Liver (tissue), 9 donors: ENCODE data around the gene CPNE5. TPM values are rescaled to one million over a fixed set of nuclear protein-coding genes. Genes with fewer than 3 reads are reported as not detected.
A peak's percentile ranks its signal among the peaks of the same experiment; 100 is the strongest.

ENCODE experiments used
- DNase-seq: peaks from one replicate; pipeline ENCODE4 v3.0.0-alpha.2; 2017; ENCODE audit warnings: low spot score
- H3K27ac ChIP-seq, 2 donors: one replicate each; pipeline ENCODE4 v1.7.0; 2013; ENCODE audit warnings: inconsistent platforms in 2 of 2, low read length in 2 of 2, control low read depth in 1 of 2, low read depth in 1 of 2, mild to moderate bottlenecking in 1 of 2
- H3K27me3 ChIP-seq, 4 donors: one replicate each; pipeline versions ENCODE4 v1.6.1 to v1.7.0; 2013; ENCODE audit warnings: low read length in 3 of 4, inconsistent platforms in 1 of 4, mild to moderate bottlenecking in 1 of 4, moderate library complexity in 1 of 4; ENCODE audit not compliant: control insufficient read depth in 4 of 4, insufficient read depth in 4 of 4
- H3K36me3 ChIP-seq, 4 donors: one replicate each; pipeline versions ENCODE4 v1.6.1 to v1.7.0; 2013; ENCODE audit warnings: low read length in 3 of 4, mild to moderate bottlenecking in 3 of 4, low read depth in 1 of 4, moderate library complexity in 1 of 4; ENCODE audit not compliant: control insufficient read depth in 4 of 4, insufficient read depth in 3 of 4
- H3K4me1 ChIP-seq, 4 donors: one replicate each; pipeline versions ENCODE4 v1.6.1 to v1.7.0; 2013; ENCODE audit warnings: low read length in 3 of 4, mild to moderate bottlenecking in 3 of 4, moderate library complexity in 1 of 4; ENCODE audit not compliant: control insufficient read depth in 4 of 4, insufficient read depth in 4 of 4
- H3K4me3 ChIP-seq, 3 donors: one replicate each; pipeline versions ENCODE4 v1.6.1 to v1.7.0; 2013; ENCODE audit warnings: low read length in 3 of 3, control low read depth in 1 of 3, low read depth in 1 of 3, mild to moderate bottlenecking in 1 of 3
- H3K9ac ChIP-seq, 2 donors: one replicate each; pipeline ENCODE4 v1.7.0; 2013; ENCODE audit warnings: low read length in 2 of 2, mild to moderate bottlenecking in 2 of 2, moderate library complexity in 2 of 2, control low read depth in 1 of 2, low read depth in 1 of 2
- H3K9me3 ChIP-seq, 4 donors: one replicate each; pipeline versions ENCODE4 v1.6.1 to v1.7.0; 2013; ENCODE audit warnings: low read length in 3 of 4; ENCODE audit not compliant: control insufficient read depth in 4 of 4
- ATF3 ChIP-seq: IDR thresholded peaks from 2 replicates; pipeline ENCODE4 v1.6.1; 2016; ENCODE audit warnings: antibody characterized with exemption
- CTCF ChIP-seq: fragments of 150-350 bp; IDR thresholded peaks from 2 replicates; pipeline ENCODE4 v1.5.1; 2017; ENCODE audit warnings: improper control_type of control experiment, low read depth, low read length; ENCODE audit not compliant: missing input control
- EGR1 ChIP-seq, 2 donors: IDR thresholded peaks; 2 replicates each; pipeline ENCODE4 v1.6.1; 2016 to 2018; ENCODE audit warnings: antibody characterized with exemption in 2 of 2, low read depth in 2 of 2
- FOXA2 ChIP-seq: IDR thresholded peaks from 2 replicates; pipeline ENCODE4 v1.6.1; 2016; ENCODE audit warnings: antibody characterized with exemption
- HNF4G ChIP-seq: IDR thresholded peaks from 2 replicates; pipeline ENCODE4 v1.6.1; 2016; ENCODE audit warnings: antibody characterized with exemption
- MAX ChIP-seq: IDR thresholded peaks from 2 replicates; pipeline ENCODE4 v1.6.1; 2016; ENCODE audit warnings: antibody characterized with exemption
- NR2F2 ChIP-seq: IDR thresholded peaks from 2 replicates; pipeline ENCODE4 v1.6.1; 2016; ENCODE audit warnings: antibody characterized with exemption
- SP1 ChIP-seq: IDR thresholded peaks from 2 replicates; pipeline ENCODE4 v1.6.1; 2018; ENCODE audit warnings: antibody characterized with exemption, mild to moderate bottlenecking
- TAF1 ChIP-seq: conservative IDR thresholded peaks from 2 replicates; pipeline ENCODE4 v1.6.1; 2016; ENCODE audit warnings: antibody characterized with exemption, mild to moderate bottlenecking
- ZBTB33 ChIP-seq: IDR thresholded peaks from 2 replicates; pipeline ENCODE4 v1.6.1; 2016; ENCODE audit warnings: antibody characterized with exemption
- WGBS: extraction: QIAGEN DNeasy Blood & Tissue Kit; methylation state at CpG from one replicate; pipeline ENCODE4 v1.1.7; 2013; 5-methylcytosine and 5-hydroxymethylcytosine counted together
- polyA plus RNA-seq, 2 donors: library from polyadenylated mRNA; stranded (reverse) in 1 of 2; unstranded in 1 of 2; fragments of 200-250 nt in 1 of 2; fragments of >200 nt in 1 of 2; fragmentation: Nextera tagmentation in 1 of 2; extraction: Ambion mirVana in 1 of 2; gene quantifications; one replicate each; pipeline versions ENCODE4 v1.2.1 to v1.2.3, GENCODE V29; 2013 to 2015
- total RNA-seq, 2 donors: library from RNA; depleted of rRNA; stranded (reverse); fragments of >200 nt; gene quantifications; one replicate each; pipeline ENCODE4 v1.2.3, GENCODE V29; 2014
- donor health status: healthy.
- donor health status: healthy.
- donor health status: healthy.
- donor health status: healthy.
- donor health status: healthy.

CPNE5 gene
- total and polyA plus RNA-seq, 4 donors = 0.24 to 1.1 (median 0.44) TPM

GRCh38 chr6:36841756-36842155 is 2.5 kb upstream of the CPNE5 start:
- peaks cover 6 to 19% (median 11%) of the 10 kb centered on the region in 4 donors for H3K4me1 ChIP-seq
- no peak overlapping the region for H3K4me3 ChIP-seq
- no peaks in the 10 kb centered on the region for H3K9me3 ChIP-seq
- H3K27me3 ChIP-seq = peaks cover 0 to 6% (median 2%) of the 10 kb centered on the region in 4 donors
- H3K27ac ChIP-seq = no peak overlapping the region
- no peak for TF ChIP-seq EGR1 (IDR thresholded peaks at IDR 0.05; ENCODE audit: low read depth in 2 of 2)
- no peak for TF ChIP-seq MAX
- TF ChIP-seq ATF3 = no peak
- TF ChIP-seq NR2F2 = no peak
- no peak for TF ChIP-seq TAF1
- no peak for TF ChIP-seq SP1
- no peak for TF ChIP-seq FOXA2
- no peak for TF ChIP-seq HNF4G
- no peaks in the 10 kb centered on the region for H3K36me3 ChIP-seq
- WGBS = 82% methylated on average over 2 of the region's 2 CpGs
- H3K9ac ChIP-seq = no peak overlapping the region
- DNase-seq = no peak

GRCh38 chr6:36840432-36841403 is 1.5 kb upstream of the CPNE5 start:
- no peak for TF ChIP-seq HNF4G
- no peak overlapping the region for H3K27ac ChIP-seq

GRCh38 chr6:36839749-36840431 is 646 bp upstream of the CPNE5 start:
- H3K4me3 ChIP-seq = peak overlapping the region in 1 of 3 donors; percentile 53

More at GRCh38 chr6:36840432-36841403, 1.5 kb upstream of the CPNE5 start:
- WGBS = 16% methylated on average over 44 of the region's 44 CpGs
- Histone ChIP-seq H3K27me3 (peaks cover 0 to 6% (median 2%) of the 10 kb centered on the region in 4 donors), H3K36me3 (no peaks in the 10 kb centered on the region), H3K4me1 (peaks cover 6 to 19% (median 11%) of the 10 kb centered on the region in 4 donors), H3K9me3 (no peaks in the 10 kb centered on the region), H3K4me3 (peak overlapping the region in 1 of 3 donors; percentile 53), H3K9ac (no peak overlapping the region)
- no peak for DNase-seq

More at GRCh38 chr6:36839749-36840431, 646 bp upstream of the CPNE5 start:
- peaks cover 0 to 6% (median 2%) of the 10 kb centered on the region in 4 donors for H3K27me3 ChIP-seq
- no peaks in the 10 kb centered on the region for H3K36me3 ChIP-seq
- H3K9ac ChIP-seq = no peak overlapping the region
- H3K4me1 ChIP-seq = peaks cover 6 to 19% (median 11%) of the 10 kb centered on the region in 4 donors
- no peaks in the 10 kb centered on the region for H3K9me3 ChIP-seq
- no peak overlapping the region for H3K27ac ChIP-seq
- no peak for DNase-seq
- TF ChIP-seq ZBTB33 (no peak), CTCF (no peak), TAF1 (no peak)
- WGBS = 2% methylated on average over 70 of the region's 70 CpGs
